ENCODE data around the gene EDIL3.

Gene EDIL3

GRCh38 chr5:83924171-83924570 is 460.5 kb downstream of the EDIL3 start:
- DNase-seq (ENCODE audit: low read depth in 1 of 2, low spot score in 1 of 2) = no peak
- in situ Hi-C loops (cut with HindIII; ENCODE audit: low pct_unique_long_range_greater_than_20kb, low sequenced_read_pairs) = no loop called here
- TF ChIP-seq JUND (IDR thresholded peaks at IDR 0.05; ENCODE audit: low read depth) = no peak

- in situ Hi-C loops (cut with HindIII; ENCODE audit: low pct_unique_long_range_greater_than_20kb, low sequenced_read_pairs) = no loop called here
- TF ChIP-seq JUND (IDR thresholded peaks at IDR 0.05; ENCODE audit: low read depth) = no peak
- DNase-seq (ENCODE audit: low read depth in 1 of 2, low spot score in 1 of 2) = no peak
Measured at GRCh38 chr5:83922699-83923098, 462.0 kb downstream of the EDIL3 start.

- no peak for TF ChIP-seq JUND (IDR thresholded peaks at IDR 0.05; ENCODE audit: low read depth)
- no peak for DNase-seq (ENCODE audit: low read depth in 1 of 2, low spot score in 1 of 2)
- in situ Hi-C loops (cut with HindIII; ENCODE audit: low pct_unique_long_range_greater_than_20kb, low sequenced_read_pairs) = no loop called here
Measured at GRCh38 chr5:83921666-83922193, 462.9 kb downstream of the EDIL3 start.

GRCh38 chr5:83919071-83920041 is 465.3 kb downstream of the EDIL3 start:
- in situ Hi-C loops (cut with HindIII; ENCODE audit: low pct_unique_long_range_greater_than_20kb, low sequenced_read_pairs) = no loop called here
- TF ChIP-seq JUND (IDR thresholded peaks at IDR 0.05; ENCODE audit: low read depth) = no peak
- no peak for DNase-seq (ENCODE audit: low read depth in 1 of 2, low spot score in 1 of 2)

GRCh38 chr5:83917261-83917908 is 467.3 kb downstream of the EDIL3 start:
- no peak for TF ChIP-seq JUND (IDR thresholded peaks at IDR 0.05; ENCODE audit: low read depth)
- in situ Hi-C loops (cut with HindIII; ENCODE audit: low pct_unique_long_range_greater_than_20kb, low sequenced_read_pairs) = no loop called here
- DNase-seq (ENCODE audit: low read depth in 1 of 2, low spot score in 1 of 2) = no peak

- TF ChIP-seq JUND (IDR thresholded peaks at IDR 0.05; ENCODE audit: low read depth) = no peak
- no peak for DNase-seq (ENCODE audit: low read depth in 1 of 2, low spot score in 1 of 2)
- in situ Hi-C loops (cut with HindIII; ENCODE audit: low pct_unique_long_range_greater_than_20kb, low sequenced_read_pairs) = no loop called here
Measured at GRCh38 chr5:83914662-83915418, 469.8 kb downstream of the EDIL3 start.

- no peak for TF ChIP-seq JUND (IDR thresholded peaks at IDR 0.05; ENCODE audit: low read depth)
- no peak for DNase-seq (ENCODE audit: low read depth in 1 of 2, low spot score in 1 of 2)
Measured at GRCh38 chr5:83914199-83914598, 470.5 kb downstream of the EDIL3 start.

GRCh38 chr5:83913593-83913992 is 471.1 kb downstream of the EDIL3 start:
- in situ Hi-C loops (cut with HindIII; ENCODE audit: low pct_unique_long_range_greater_than_20kb, low sequenced_read_pairs) = no loop called here
- TF ChIP-seq JUND (IDR thresholded peaks at IDR 0.05; ENCODE audit: low read depth) = no peak
- DNase-seq (ENCODE audit: low read depth in 1 of 2, low spot score in 1 of 2) = no peak

More at GRCh38 chr5:83914199-83914598, 470.5 kb downstream of the EDIL3 start:
- in situ Hi-C loops (cut with HindIII; ENCODE audit: low pct_unique_long_range_greater_than_20kb, low sequenced_read_pairs) = no loop called here

- no peak for DNase-seq (ENCODE audit: low read depth in 1 of 2, low spot score in 1 of 2)
- TF ChIP-seq JUND (IDR thresholded peaks at IDR 0.05; ENCODE audit: low read depth) = no peak
- in situ Hi-C loops (cut with HindIII; ENCODE audit: low pct_unique_long_range_greater_than_20kb, low sequenced_read_pairs) = no loop called here
Measured at GRCh38 chr5:83911367-83911919, 473.2 kb downstream of the EDIL3 start.

GRCh38 chr5:83900306-83900705 is 484.4 kb downstream of the EDIL3 start:
- no peak for TF ChIP-seq JUND (IDR thresholded peaks at IDR 0.05; ENCODE audit: low read depth)
- DNase-seq (ENCODE audit: low read depth in 1 of 2, low spot score in 1 of 2) = no peak
- in situ Hi-C loops (cut with HindIII; ENCODE audit: low pct_unique_long_range_greater_than_20kb, low sequenced_read_pairs) = no loop called here

- in situ Hi-C loops (cut with HindIII; ENCODE audit: low pct_unique_long_range_greater_than_20kb, low sequenced_read_pairs) = no loop called here
- TF ChIP-seq JUND (IDR thresholded peaks at IDR 0.05; ENCODE audit: low read depth) = no peak
- no peak for DNase-seq (ENCODE audit: low read depth in 1 of 2, low spot score in 1 of 2)
Measured at GRCh38 chr5:83899326-83899970, 485.2 kb downstream of the EDIL3 start.

GRCh38 chr5:83895860-83896259 is 488.8 kb downstream of the EDIL3 start:
- no peak for DNase-seq (ENCODE audit: low read depth in 1 of 2, low spot score in 1 of 2)
- no peak for TF ChIP-seq JUND (IDR thresholded peaks at IDR 0.05; ENCODE audit: low read depth)
- in situ Hi-C loops (cut with HindIII; ENCODE audit: low pct_unique_long_range_greater_than_20kb, low sequenced_read_pairs) = no loop called here

Data from T47D (cell line).